Loucy (cell line): Measurements from ENCODE around the gene ZNF280C.

Experiments used
- H2AFZ ChIP-seq: fragments of 200-600 bp; sonication (generic); 2 replicates; pipeline ENCODE4 v1.6.0; 2016; ENCODE audit warnings: antibody characterized with exemption, mild to moderate bottlenecking, low read length, moderate library complexity
- H3F3A ChIP-seq: fragments of 200-600 bp; 2 replicates; pipeline ENCODE4 v1.6.0; 2016; ENCODE audit warnings: antibody characterized with exemption, low read depth, mild to moderate bottlenecking
- H3K27me3 ChIP-seq: fragments of 200-600 bp; sonication (generic); 2 replicates; pipeline ENCODE4 v1.6.1; 2014; ENCODE audit warnings: low read length, mild to moderate bottlenecking; ENCODE audit not compliant: insufficient read depth, poor library complexity, severe bottlenecking
- H3K36me3 ChIP-seq: fragments of 200-600 bp; sonication (generic); 2 replicates; pipeline ENCODE4 v1.6.1; 2016; ENCODE audit warnings: low read length; ENCODE audit not compliant: insufficient read depth
- H3K4me1 ChIP-seq: fragments of 200-600 bp; sonication (generic); 2 replicates; pipeline ENCODE4 v1.5.1; 2014; ENCODE audit warnings: low read length, mild to moderate bottlenecking; ENCODE audit not compliant: insufficient read depth, poor library complexity, severe bottlenecking
- H3K4me2 ChIP-seq: fragments of 200-600 bp; sonication (generic); 2 replicates; pipeline ENCODE4 v1.6.0; 2014; ENCODE audit warnings: antibody characterized with exemption, low read length, low read depth, mild to moderate bottlenecking; ENCODE audit not compliant: poor library complexity, severe bottlenecking
- H3K4me3 ChIP-seq: fragments of 200-600 bp; sonication (generic); 2 replicates; pipeline ENCODE4 v1.5.1; 2014; ENCODE audit warnings: low read length, mild to moderate bottlenecking, mixed read lengths; ENCODE audit not compliant: poor library complexity, severe bottlenecking
- H3K79me2 ChIP-seq: fragments of 200-600 bp; sonication (generic); 2 replicates; pipeline ENCODE4 v1.6.1; 2014; ENCODE audit warnings: low read length; ENCODE audit not compliant: insufficient read depth
- H3K9ac ChIP-seq: fragments of 200-600 bp; sonication (generic); 2 replicates; pipeline ENCODE4 v1.6.0; 2014; ENCODE audit warnings: mild to moderate bottlenecking, low read depth, low read length, moderate library complexity; ENCODE audit not compliant: poor library complexity, severe bottlenecking
- H3K9me2 ChIP-seq: fragments of 200-600 bp; sonication (generic); replicated peaks from 2 replicates; pipeline ENCODE4 v1.6.1; 2016; ENCODE audit warnings: low read depth, low read length, mixed read lengths
- H3K9me3 ChIP-seq: fragments of 200-600 bp; sonication (generic); 2 replicates; pipeline ENCODE4 v1.6.1; 2014; ENCODE audit warnings: mild to moderate bottlenecking, antibody characterized with exemption, low read length, low read depth; ENCODE audit not compliant: insufficient read depth
- H4K20me1 ChIP-seq: fragments of 200-600 bp; sonication (generic); 2 replicates; pipeline ENCODE4 v1.6.0; 2014; ENCODE audit warnings: antibody characterized with exemption, low read length, mild to moderate bottlenecking; ENCODE audit not compliant: insufficient read depth, poor library complexity, severe bottlenecking
- CTCF ChIP-seq: fragments of 200-600 bp; sonication (generic); conservative IDR thresholded peaks from 2 replicates; pipeline ENCODE4 v1.5.1; 2014; ENCODE audit warnings: mild to moderate bottlenecking, antibody characterized with exemption, low read length
- EZH2phosphoT487 ChIP-seq: fragments of 200-600 bp; IDR thresholded peaks from 2 replicates; pipeline ENCODE4 v1.6.1; 2018; ENCODE audit warnings: antibody characterized with exemption, mild to moderate bottlenecking, moderate library complexity, borderline replicate concordance

Gene ZNF280C

GRCh38 chrX:130170752-130171445, 97.8 kb downstream of the ZNF280C start:
- H3K4me3 ChIP-seq = peak overlapping the region; percentile 99
- H4K20me1 ChIP-seq = peaks cover 24% of the 10 kb centered on the region
- no peaks in the 10 kb centered on the region for H3K9me2 ChIP-seq
- H3K4me1 ChIP-seq = peaks cover 34% of the 10 kb centered on the region
- no peaks in the 10 kb centered on the region for H3K36me3 ChIP-seq
- peak overlapping the region; percentile 98 for H3K9ac ChIP-seq
- H3F3A ChIP-seq = no peaks in the 10 kb centered on the region
- H2AFZ ChIP-seq = no peak overlapping the region; the same call in 1 of the 2 replicates
- peaks cover 67% of the 10 kb centered on the region for H3K79me2 ChIP-seq
- H3K9me3 ChIP-seq = no peaks in the 10 kb centered on the region
- no peak for TF ChIP-seq CTCF
- TF ChIP-seq EZH2phosphoT487 = no peak
- peak overlapping the region; percentile 98 for H3K4me2 ChIP-seq
- no peaks in the 10 kb centered on the region for H3K27me3 ChIP-seq

GRCh38 chrX:130167040-130167439, 101.7 kb downstream of the ZNF280C start:
- Histone ChIP-seq H3K4me3 (peak overlapping the region; percentile 80), H3K9ac (peak overlapping the region; percentile 81)

GRCh38 chrX:130166503-130166777, 102.3 kb downstream of the ZNF280C start:
- peaks cover 2% of the 10 kb centered on the region for H4K20me1 ChIP-seq
- peaks cover 61% of the 10 kb centered on the region for H3K79me2 ChIP-seq
- TF ChIP-seq CTCF = no peak
- no peak for TF ChIP-seq EZH2phosphoT487
- H3K9ac ChIP-seq = peak overlapping the region; percentile 81
- H3K27me3 ChIP-seq = no peaks in the 10 kb centered on the region
- peak overlapping the region; percentile 80 for H3K4me3 ChIP-seq
- H3K4me1 ChIP-seq = peaks cover 19% of the 10 kb centered on the region
- peak overlapping the region; percentile 86 for H3K4me2 ChIP-seq
- no peaks in the 10 kb centered on the region for H3K36me3 ChIP-seq
- no peaks in the 10 kb centered on the region for H3K9me3 ChIP-seq
- no peaks in the 10 kb centered on the region for H3F3A ChIP-seq
- 0 out of 2 replicates have a peak overlapping the region, but pooled peaks have one; percentile 46 for H2AFZ ChIP-seq
- no peaks in the 10 kb centered on the region for H3K9me2 ChIP-seq

More at GRCh38 chrX:130167040-130167439, 101.7 kb downstream of the ZNF280C start:
- no peaks in the 10 kb centered on the region for H3K9me2 ChIP-seq
- H3K4me1 ChIP-seq = peaks cover 19% of the 10 kb centered on the region
- no peaks in the 10 kb centered on the region for H3K9me3 ChIP-seq
- H4K20me1 ChIP-seq = peaks cover under 1% of the 10 kb centered on the region
- no peak overlapping the region for H2AFZ ChIP-seq
- H3K27me3 ChIP-seq = no peaks in the 10 kb centered on the region
- H3K36me3 ChIP-seq = no peaks in the 10 kb centered on the region
- peaks cover 61% of the 10 kb centered on the region for H3K79me2 ChIP-seq
- H3K4me2 ChIP-seq = peak overlapping the region; percentile 86
- TF ChIP-seq EZH2phosphoT487 (no peak), CTCF (no peak)
- H3F3A ChIP-seq = no peaks in the 10 kb centered on the region
